HepG2 (cell line): ENCODE measurements around the gene POFUT1. TPM values are rescaled to one million over a fixed set of nuclear protein-coding genes. Genes with fewer than 3 reads are reported as not detected.

Experiments used
- CENPT ChIP-seq: sonication (generic); formaldehyde crosslinking; IDR thresholded peaks from 2 replicates; pipeline ENCODE4 v1.8.0; 2022; ENCODE audit warnings: low read depth, mild to moderate bottlenecking, moderate library complexity, missing genetic modification reagents
- NCOA2 ChIP-seq: sonication (generic); formaldehyde crosslinking; IDR thresholded peaks from 2 replicates; pipeline ENCODE4 v1.8.0; 2022; ENCODE audit warnings: inconsistent platforms
- RAD51 ChIP-seq: fragments of 450-650 bp; IDR thresholded peaks from 2 replicates; pipeline ENCODE4 v1.6.1; 2016; ENCODE audit warnings: borderline replicate concordance
- REXO4 ChIP-seq: sonication (generic); formaldehyde crosslinking; IDR thresholded peaks from 2 replicates; pipeline ENCODE4 v1.8.0; 2022; ENCODE audit warnings: missing genetic modification reagents, mild to moderate bottlenecking, borderline replicate concordance
- SP140L ChIP-seq: sonication (generic); formaldehyde crosslinking; IDR thresholded peaks from 2 replicates; pipeline ENCODE4 v1.4.0; 2020; ENCODE audit warnings: missing genetic modification reagents, borderline replicate concordance
- TP53 ChIP-seq: sonication (generic); formaldehyde crosslinking; conservative IDR thresholded peaks from 2 replicates; pipeline ENCODE4 v1.4.0; 2020; ENCODE audit warnings: missing genetic modification reagents
- ZFYVE20 ChIP-seq: sonication (generic); formaldehyde crosslinking; IDR thresholded peaks from 2 replicates; pipeline ENCODE4 v1.8.0; 2023; ENCODE audit warnings: low read depth, mild to moderate bottlenecking, moderate library complexity, missing genetic modification reagents, borderline replicate concordance
- ZNF225 ChIP-seq: sonication (generic); formaldehyde crosslinking; IDR thresholded peaks from 2 replicates; pipeline ENCODE4 v1.4.0; 2020; ENCODE audit warnings: mild to moderate bottlenecking, missing genetic modification reagents
- ZNF264 ChIP-seq: sonication (generic); formaldehyde crosslinking; IDR thresholded peaks from 2 replicates; pipeline ENCODE4 v1.4.0; 2020; ENCODE audit warnings: missing genetic modification reagents
- ZNF383 ChIP-seq: sonication (generic); formaldehyde crosslinking; IDR thresholded peaks from 2 replicates; pipeline ENCODE4 v1.4.0; 2020; ENCODE audit warnings: missing genetic modification reagents, mild to moderate bottlenecking, borderline replicate concordance
- ZNF644 ChIP-seq: IDR thresholded peaks from 2 replicates; pipeline ENCODE4 v1.6.1; 2016; ENCODE audit warnings: low read depth
- polyA plus RNA-seq, 8 experiments: library from polyadenylated mRNA; depleted of rRNA in 3 of 8; stranded (reverse) in 7 of 8; unstranded in 1 of 8; fragments of >200 nt; fragmentation: Illumina TruSeq in 4 of 8; extraction: Trizol in 4 of 8; gene quantifications; 2 replicates each; pipeline versions ENCODE4 v1.2.1 to v1.2.3, GENCODE V29; 2011 to 2016; ENCODE audit warnings: low read depth in 4 of 8, missing spikeins in 1 of 8, mixed read lengths in 1 of 8; ENCODE audit not compliant: insufficient read depth in 1 of 8
- total RNA-seq, 5 experiments: library from RNA; depleted of rRNA; stranded (reverse); fragments of >200 nt; fragmentation: Illumina TruSeq; extraction: Trizol; gene quantifications; 2 replicates each; pipeline ENCODE4 v1.2.3, GENCODE V29; 2016; ENCODE audit warnings: low read depth in 1 of 5
- TF ChIP-seq, protein P1 (sequence below): sonication (generic); formaldehyde crosslinking; IDR thresholded peaks from 2 replicates; pipeline ENCODE4 v1.9.0; 2022; ENCODE audit warnings: low read depth, missing genetic modification reagents
- TF ChIP-seq, protein P2 (sequence below), 2 experiments: sonication (generic) in 1 of 2; formaldehyde crosslinking in 1 of 2; IDR thresholded peaks; 2 replicates each; pipeline versions ENCODE4 v1.4.0 to v1.6.1; 2016 to 2020; ENCODE audit warnings: borderline replicate concordance in 1 of 2, low read depth in 1 of 2, mild to moderate bottlenecking in 1 of 2, missing genetic modification reagents in 1 of 2
- TF ChIP-seq, protein P3 (sequence below): sonication (generic); formaldehyde crosslinking; IDR thresholded peaks from 2 replicates; pipeline ENCODE4 v1.5.0; 2020; ENCODE audit warnings: mild to moderate bottlenecking, missing genetic modification reagents
- TF ChIP-seq, protein P4 (sequence below): sonication (generic); formaldehyde crosslinking; IDR thresholded peaks from 2 replicates; pipeline ENCODE4 v1.4.0; 2020; ENCODE audit warnings: missing genetic modification reagents

POFUT1 gene
- total and polyA plus RNA-seq, 2 of the 13 experiments (the other 11 are each of a cell fraction or from before 2014, with no cell fraction given): 35.5 to 58.3 TPM

DNA sequence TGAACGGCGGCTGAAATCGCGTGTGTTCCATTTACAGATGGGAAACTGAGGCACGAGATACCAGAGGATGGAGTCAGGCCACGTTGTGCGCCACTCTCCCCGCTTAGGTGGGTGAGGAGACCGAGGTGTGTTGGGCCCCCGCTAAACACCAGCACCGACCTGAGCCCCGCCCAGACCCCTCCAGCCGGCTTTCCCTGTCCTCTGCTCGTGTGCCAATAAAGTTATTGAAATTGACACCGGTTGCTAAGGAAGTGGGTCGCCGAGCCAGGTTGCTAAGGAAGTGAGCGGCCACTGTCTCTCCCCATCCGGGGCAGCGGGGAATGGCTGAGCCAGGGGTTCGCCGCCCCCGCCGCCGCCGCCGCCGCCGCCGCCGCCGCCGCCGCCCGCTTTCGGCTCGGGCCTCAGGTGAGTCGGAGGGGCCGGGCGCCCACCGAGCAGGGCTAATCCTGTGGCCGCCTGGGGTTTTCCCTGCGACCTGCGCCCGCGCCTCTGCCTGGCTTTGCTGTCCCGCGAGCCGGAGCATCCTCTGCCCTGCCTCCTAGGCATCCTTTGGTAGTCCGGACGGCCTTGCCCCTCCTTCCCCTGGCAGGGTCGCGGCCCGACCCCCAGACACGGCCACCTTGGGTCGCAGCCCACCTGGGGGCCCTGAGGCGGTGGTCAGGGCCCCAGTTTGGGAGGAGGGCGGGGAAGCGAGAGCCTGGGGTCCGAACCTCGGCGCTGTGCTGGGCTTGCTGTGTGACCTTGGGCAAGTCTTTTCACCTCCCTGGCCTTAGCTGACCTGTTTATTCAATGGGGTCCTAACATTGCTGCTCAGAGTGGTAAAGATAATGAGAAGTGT, 69.9 kb downstream of the POFUT1 start, which contains the start of gene KIF3B (continued):
- TF ChIP-seq, protein P1, sequence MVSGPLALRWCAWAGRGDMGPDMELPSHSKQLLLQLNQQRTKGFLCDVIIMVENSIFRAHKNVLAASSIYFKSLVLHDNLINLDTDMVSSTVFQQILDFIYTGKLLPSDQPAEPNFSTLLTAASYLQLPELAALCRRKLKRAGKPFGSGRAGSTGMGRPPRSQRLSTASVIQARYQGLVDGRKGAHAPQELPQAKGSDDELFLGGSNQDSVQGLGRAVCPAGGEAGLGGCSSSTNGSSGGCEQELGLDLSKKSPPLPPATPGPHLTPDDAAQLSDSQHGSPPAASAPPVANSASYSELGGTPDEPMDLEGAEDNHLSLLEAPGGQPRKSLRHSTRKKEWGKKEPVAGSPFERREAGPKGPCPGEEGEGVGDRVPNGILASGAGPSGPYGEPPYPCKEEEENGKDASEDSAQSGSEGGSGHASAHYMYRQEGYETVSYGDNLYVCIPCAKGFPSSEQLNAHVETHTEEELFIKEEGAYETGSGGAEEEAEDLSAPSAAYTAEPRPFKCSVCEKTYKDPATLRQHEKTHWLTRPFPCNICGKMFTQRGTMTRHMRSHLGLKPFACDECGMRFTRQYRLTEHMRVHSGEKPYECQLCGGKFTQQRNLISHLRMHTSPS (CRISPR knock-in tag): peak; percentile 16; the same call in 1 of the 2 replicates
- TF ChIP-seq ZNF264 (CRISPR knock-in tag) (0 out of 2 replicates have a peak, but pooled peaks have one; percentile 32), REXO4 (CRISPR knock-in tag) (no peak), NCOA2 (CRISPR knock-in tag) (peak; percentile 10; the same call in 1 of the 2 replicates), ZFYVE20 (CRISPR knock-in tag) (no peak), ZNF644 (CRISPR knock-in tag) (no peak), ZNF225 (CRISPR knock-in tag) (no peak; the same call in 1 of the 2 replicates), CENPT (no peak), ZNF383 (CRISPR knock-in tag) (no peak), RAD51 (no peak), SP140L (CRISPR knock-in tag) (no peak), TP53 (CRISPR knock-in tag) (peak; percentile 50; the same call in 1 of the 2 replicates)
- TF ChIP-seq, protein P2, sequence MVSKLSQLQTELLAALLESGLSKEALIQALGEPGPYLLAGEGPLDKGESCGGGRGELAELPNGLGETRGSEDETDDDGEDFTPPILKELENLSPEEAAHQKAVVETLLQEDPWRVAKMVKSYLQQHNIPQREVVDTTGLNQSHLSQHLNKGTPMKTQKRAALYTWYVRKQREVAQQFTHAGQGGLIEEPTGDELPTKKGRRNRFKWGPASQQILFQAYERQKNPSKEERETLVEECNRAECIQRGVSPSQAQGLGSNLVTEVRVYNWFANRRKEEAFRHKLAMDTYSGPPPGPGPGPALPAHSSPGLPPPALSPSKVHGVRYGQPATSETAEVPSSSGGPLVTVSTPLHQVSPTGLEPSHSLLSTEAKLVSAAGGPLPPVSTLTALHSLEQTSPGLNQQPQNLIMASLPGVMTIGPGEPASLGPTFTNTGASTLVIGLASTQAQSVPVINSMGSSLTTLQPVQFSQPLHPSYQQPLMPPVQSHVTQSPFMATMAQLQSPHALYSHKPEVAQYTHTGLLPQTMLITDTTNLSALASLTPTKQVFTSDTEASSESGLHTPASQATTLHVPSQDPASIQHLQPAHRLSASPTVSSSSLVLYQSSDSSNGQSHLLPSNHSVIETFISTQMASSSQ (IDR thresholded peaks at IDR 0.05; ENCODE audit: low read depth): peak; percentile 57; the same call in 1 of the 2 replicates
- TF ChIP-seq, protein P2 (CRISPR knock-in tag; IDR thresholded peaks at IDR 0.05; ENCODE audit: borderline replicate concordance): peak; percentile 51; the same call in 1 of the 2 replicates
- TF ChIP-seq, protein P3, sequence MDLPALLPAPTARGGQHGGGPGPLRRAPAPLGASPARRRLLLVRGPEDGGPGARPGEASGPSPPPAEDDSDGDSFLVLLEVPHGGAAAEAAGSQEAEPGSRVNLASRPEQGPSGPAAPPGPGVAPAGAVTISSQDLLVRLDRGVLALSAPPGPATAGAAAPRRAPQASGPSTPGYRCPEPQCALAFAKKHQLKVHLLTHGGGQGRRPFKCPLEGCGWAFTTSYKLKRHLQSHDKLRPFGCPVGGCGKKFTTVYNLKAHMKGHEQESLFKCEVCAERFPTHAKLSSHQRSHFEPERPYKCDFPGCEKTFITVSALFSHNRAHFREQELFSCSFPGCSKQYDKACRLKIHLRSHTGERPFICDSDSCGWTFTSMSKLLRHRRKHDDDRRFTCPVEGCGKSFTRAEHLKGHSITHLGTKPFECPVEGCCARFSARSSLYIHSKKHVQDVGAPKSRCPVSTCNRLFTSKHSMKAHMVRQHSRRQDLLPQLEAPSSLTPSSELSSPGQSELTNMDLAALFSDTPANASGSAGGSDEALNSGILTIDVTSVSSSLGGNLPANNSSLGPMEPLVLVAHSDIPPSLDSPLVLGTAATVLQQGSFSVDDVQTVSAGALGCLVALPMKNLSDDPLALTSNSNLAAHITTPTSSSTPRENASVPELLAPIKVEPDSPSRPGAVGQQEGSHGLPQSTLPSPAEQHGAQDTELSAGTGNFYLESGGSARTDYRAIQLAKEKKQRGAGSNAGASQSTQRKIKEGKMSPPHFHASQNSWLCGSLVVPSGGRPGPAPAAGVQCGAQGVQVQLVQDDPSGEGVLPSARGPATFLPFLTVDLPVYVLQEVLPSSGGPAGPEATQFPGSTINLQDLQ (CRISPR knock-in tag): no peak; the same call in 1 of the 2 replicates
- TF ChIP-seq, protein P4, sequence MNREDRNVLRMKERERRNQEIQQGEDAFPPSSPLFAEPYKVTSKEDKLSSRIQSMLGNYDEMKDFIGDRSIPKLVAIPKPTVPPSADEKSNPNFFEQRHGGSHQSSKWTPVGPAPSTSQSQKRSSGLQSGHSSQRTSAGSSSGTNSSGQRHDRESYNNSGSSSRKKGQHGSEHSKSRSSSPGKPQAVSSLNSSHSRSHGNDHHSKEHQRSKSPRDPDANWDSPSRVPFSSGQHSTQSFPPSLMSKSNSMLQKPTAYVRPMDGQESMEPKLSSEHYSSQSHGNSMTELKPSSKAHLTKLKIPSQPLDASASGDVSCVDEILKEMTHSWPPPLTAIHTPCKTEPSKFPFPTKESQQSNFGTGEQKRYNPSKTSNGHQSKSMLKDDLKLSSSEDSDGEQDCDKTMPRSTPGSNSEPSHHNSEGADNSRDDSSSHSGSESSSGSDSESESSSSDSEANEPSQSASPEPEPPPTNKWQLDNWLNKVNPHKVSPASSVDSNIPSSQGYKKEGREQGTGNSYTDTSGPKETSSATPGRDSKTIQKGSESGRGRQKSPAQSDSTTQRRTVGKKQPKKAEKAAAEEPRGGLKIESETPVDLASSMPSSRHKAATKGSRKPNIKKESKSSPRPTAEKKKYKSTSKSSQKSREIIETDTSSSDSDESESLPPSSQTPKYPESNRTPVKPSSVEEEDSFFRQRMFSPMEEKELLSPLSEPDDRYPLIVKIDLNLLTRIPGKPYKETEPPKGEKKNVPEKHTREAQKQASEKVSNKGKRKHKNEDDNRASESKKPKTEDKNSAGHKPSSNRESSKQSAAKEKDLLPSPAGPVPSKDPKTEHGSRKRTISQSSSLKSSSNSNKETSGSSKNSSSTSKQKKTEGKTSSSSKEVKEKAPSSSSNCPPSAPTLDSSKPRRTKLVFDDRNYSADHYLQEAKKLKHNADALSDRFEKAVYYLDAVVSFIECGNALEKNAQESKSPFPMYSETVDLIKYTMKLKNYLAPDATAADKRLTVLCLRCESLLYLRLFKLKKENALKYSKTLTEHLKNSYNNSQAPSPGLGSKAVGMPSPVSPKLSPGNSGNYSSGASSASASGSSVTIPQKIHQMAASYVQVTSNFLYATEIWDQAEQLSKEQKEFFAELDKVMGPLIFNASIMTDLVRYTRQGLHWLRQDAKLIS: no peak
